PC-3 (cell line): Measurements from ENCODE around the gene DNASE1.

ENCODE experiments used
- CTCF ChIP-seq: fragments of 300-600 bp; sonication (generic); conservative IDR thresholded peaks from 2 replicates; pipeline ENCODE4 v1.5.1; 2017; ENCODE audit warnings: antibody characterized with exemption, low read depth, mild to moderate bottlenecking, low read length
- EZH2 ChIP-seq: fragments of 300-600 bp; sonication (generic); IDR thresholded peaks from one replicate; pipeline ENCODE4 v1.6.1; 2017; ENCODE audit warnings: antibody characterized with exemption, mild to moderate bottlenecking, low read length; ENCODE audit not compliant: unreplicated experiment
- EZH2phosphoT487 ChIP-seq: fragments of 300-600 bp; sonication (generic); IDR thresholded peaks from 2 replicates; pipeline ENCODE4 v1.6.1; 2018; ENCODE audit warnings: mild to moderate bottlenecking, antibody characterized with exemption, low read length, borderline replicate concordance

GRCh38 chr16:3691761-3692160, 37.3 kb downstream of the DNASE1 start:
- TF ChIP-seq CTCF: no peak
- TF ChIP-seq EZH2: no peak
- TF ChIP-seq EZH2phosphoT487: no peak
